Measurements from ENCODE around the gene ABLIM1. TPM values are rescaled to one million over a fixed set of nuclear protein-coding genes. Genes with fewer than 3 reads are reported as not detected.

Gene ABLIM1
- polyA plus RNA-seq, 3 donors: 0.33 to 0.91 (median 0.57) TPM

GRCh38 chr10:114584419-114584818 lies 73.7 kb downstream of the ABLIM1 start:
- Histone ChIP-seq H3K9ac (ENCODE audit: insufficient read depth, low read length, poor library complexity, severe bottlenecking) (no peak overlapping the region), H3K27me3 (ENCODE audit: control insufficient read depth in 2 of 2, insufficient read depth in 2 of 2, low read length in 2 of 2) (no peaks in the 10 kb centered on the region), H3K4me2 (replicated peaks; ENCODE audit: extremely low read depth, low read length, poor library complexity, severe bottlenecking) (no peak overlapping the region), H4K20me1 (ENCODE audit: insufficient read depth, low read length) (no peaks in the 10 kb centered on the region), H3K4me3 (replicated peaks in 1 of 3; ENCODE audit: low read depth in 2 of 3, low read length in 3 of 3) (no peak overlapping the region), H2AFZ (ENCODE audit: insufficient read depth, low read depth, low read length, poor library complexity, severe bottlenecking) (no peak overlapping the region), H3K4me1 (ENCODE audit: control insufficient read depth in 1 of 2, insufficient read depth in 2 of 2, low read length in 2 of 2) (no peaks in the 10 kb centered on the region), H3K79me2 (ENCODE audit: insufficient read depth, low read length) (no peaks in the 10 kb centered on the region), H3K36me3 (replicated peaks in 1 of 2; ENCODE audit: control insufficient read depth in 1 of 2, insufficient read depth in 2 of 2, low read length in 2 of 2) (no peaks in the 10 kb centered on the region), H3K9me3 (replicated peaks in 1 of 2; ENCODE audit: control insufficient read depth in 1 of 2, insufficient read depth in 1 of 2, low read length in 2 of 2) (no peaks in the 10 kb centered on the region), H3K27ac (ENCODE audit: low read depth in 1 of 2, low read length in 2 of 2) (no peak overlapping the region)
- no peak for TF ChIP-seq CTCF (IDR thresholded peaks at IDR 0.05)
- no peak for DNase-seq
- no peaks in the 10 kb centered on the region for H3K36me3 Mint-ChIP-seq
- WGBS (ENCODE audit: insufficient coverage): 100% methylated on average over 1 of the region's 2 CpGs
- no peak overlapping the region for H3K4me3 Mint-ChIP-seq
- peaks cover 0 to 1% (median 0%) of the 10 kb centered on the region in 3 donors for H3K27me3 Mint-ChIP-seq (ENCODE audit: low read depth in 3 of 3)
- H3K9me3 Mint-ChIP-seq: peaks cover 0 to 1% (median 0%) of the 10 kb centered on the region in 7 donors
- H3K4me1 Mint-ChIP-seq: no peaks in the 10 kb centered on the region
- intact Hi-C loops (cut with micrococcal nuclease): no loop called here
- H3K27ac Mint-ChIP-seq: no peak overlapping the region

- H3K9me3 Mint-ChIP-seq: peaks cover 0 to 2% (median 0%) of the 10 kb centered on the region in 7 donors
- Histone ChIP-seq H3K9ac (ENCODE audit: insufficient read depth, low read length, poor library complexity, severe bottlenecking) (no peak overlapping the region), H3K27me3 (ENCODE audit: control insufficient read depth in 2 of 2, insufficient read depth in 2 of 2, low read length in 2 of 2) (no peaks in the 10 kb centered on the region), H3K9me3 (replicated peaks in 1 of 2; ENCODE audit: control insufficient read depth in 1 of 2, insufficient read depth in 1 of 2, low read length in 2 of 2) (no peaks in the 10 kb centered on the region), H3K79me2 (ENCODE audit: insufficient read depth, low read length) (no peaks in the 10 kb centered on the region), H4K20me1 (ENCODE audit: insufficient read depth, low read length) (no peaks in the 10 kb centered on the region), H3K36me3 (replicated peaks in 1 of 2; ENCODE audit: control insufficient read depth in 1 of 2, insufficient read depth in 2 of 2, low read length in 2 of 2) (no peaks in the 10 kb centered on the region), H3K27ac (ENCODE audit: low read depth in 1 of 2, low read length in 2 of 2) (no peak overlapping the region), H3K4me1 (ENCODE audit: control insufficient read depth in 1 of 2, insufficient read depth in 2 of 2, low read length in 2 of 2) (no peaks in the 10 kb centered on the region), H2AFZ (ENCODE audit: insufficient read depth, low read depth, low read length, poor library complexity, severe bottlenecking) (no peak overlapping the region), H3K4me3 (replicated peaks in 1 of 3; ENCODE audit: low read depth in 2 of 3, low read length in 3 of 3) (no peak overlapping the region), H3K4me2 (replicated peaks; ENCODE audit: extremely low read depth, low read length, poor library complexity, severe bottlenecking) (no peak overlapping the region)
- DNase-seq: no peak
- H3K36me3 Mint-ChIP-seq: no peaks in the 10 kb centered on the region
- intact Hi-C loops (cut with micrococcal nuclease): no loop called here
- no peak for TF ChIP-seq CTCF (IDR thresholded peaks at IDR 0.05)
- H3K4me3 Mint-ChIP-seq: no peak overlapping the region
- no CpG with 5 or more reads among the region's 1 CpG for WGBS (ENCODE audit: insufficient coverage)
- no peaks in the 10 kb centered on the region for H3K4me1 Mint-ChIP-seq
- H3K27ac Mint-ChIP-seq: no peak overlapping the region
- peaks cover 0 to 1% (median 0%) of the 10 kb centered on the region in 3 donors for H3K27me3 Mint-ChIP-seq (ENCODE audit: low read depth in 3 of 3)
These were observed 77.0 kb downstream of the ABLIM1 start for GRCh38 chr10:114581071-114581470.

Measured in CD14-positive monocyte (primary cell).